HG02885 (cell line): Measurements from ENCODE around the gene RIPOR3.
"Not testable (repeated sequence)": the region's sequence is repeated elsewhere in the genome, so short reads cannot be mapped to it uniquely, and the experiment has no call there.

ENCODE experiments used
- ATAC-seq: cut with Tn5 transposase; IDR thresholded peaks from one replicate; pipeline ENCODE4 v1.9.1; 2021; ENCODE audit warnings: mild to moderate bottlenecking; ENCODE audit not compliant: unreplicated experiment, poor library complexity

Gene RIPOR3

DNA sequence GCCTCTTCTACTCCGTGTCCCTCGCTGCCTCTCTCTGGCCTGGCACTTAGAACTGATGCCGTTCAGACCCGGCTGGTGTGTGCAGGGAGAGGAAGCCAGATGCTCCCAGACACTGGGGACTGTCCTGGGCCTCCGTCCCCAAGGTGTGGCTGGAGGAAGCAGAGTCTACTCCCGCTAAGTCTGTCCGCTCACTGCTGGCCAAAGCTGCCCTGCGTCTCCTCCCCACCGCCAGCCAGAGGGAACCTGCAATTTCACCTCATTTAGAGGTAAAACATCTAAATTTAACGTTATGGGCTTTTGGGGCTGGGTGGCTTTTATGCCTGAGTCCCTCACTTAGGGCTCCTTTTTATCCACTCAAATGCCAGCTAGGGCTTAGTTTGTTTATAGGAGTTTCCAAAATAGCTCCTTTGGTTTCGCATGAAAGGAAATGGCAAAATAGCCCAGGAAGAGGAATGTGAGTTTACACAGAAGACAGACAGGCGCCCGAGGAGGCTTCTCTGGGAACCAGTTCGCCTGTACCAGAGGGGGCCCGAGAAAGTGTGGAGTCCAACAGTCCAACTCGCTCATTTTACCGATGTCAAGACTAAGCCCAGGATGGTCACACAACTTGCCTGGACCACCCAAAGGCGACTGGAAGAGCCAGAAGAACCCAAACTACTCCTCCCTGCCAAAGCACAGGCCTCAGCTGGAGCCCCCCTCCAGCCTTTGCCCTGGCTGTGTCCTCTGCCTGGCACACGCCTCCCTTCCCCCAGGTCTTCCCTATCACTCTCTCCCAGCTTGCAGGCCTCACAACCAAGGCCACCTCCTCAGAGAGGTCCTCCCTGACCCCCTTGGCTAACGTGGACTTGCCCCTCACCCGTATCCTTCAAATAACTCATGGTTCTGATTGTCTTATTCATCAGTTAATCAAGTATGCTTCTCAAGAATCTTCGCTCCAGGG lies 54.5 kb downstream of the RIPOR3 start:
- ATAC-seq: no peak

GRCh38 chr20:50635676-50636600 lies 55.4 kb downstream of the RIPOR3 start:
- no peak for ATAC-seq

GRCh38 chr20:50635014-50635557 lies 56.3 kb downstream of the RIPOR3 start:
- ATAC-seq: no peak

DNA sequence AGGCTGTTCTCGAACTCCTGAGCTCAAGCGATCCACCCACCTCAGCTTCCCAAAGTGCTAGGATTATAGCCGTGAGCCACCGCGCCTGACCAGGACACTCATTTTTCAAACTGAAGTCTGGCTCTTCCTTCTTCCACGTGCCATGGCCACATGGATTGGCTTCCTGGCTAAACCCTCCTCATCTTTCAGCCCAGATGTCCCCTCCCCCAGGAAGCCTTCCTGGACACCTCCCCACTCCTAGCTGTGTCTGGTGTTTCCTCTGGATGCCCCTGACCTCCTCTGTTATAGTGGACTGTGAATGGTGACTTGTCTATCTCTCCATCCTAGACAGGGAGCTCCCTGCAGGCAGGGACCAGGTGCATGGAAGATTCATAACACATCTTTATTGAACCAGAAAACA lies 57.2 kb downstream of the RIPOR3 start:
- ATAC-seq: no peak

GRCh38 chr20:50633361-50633760 lies 58.0 kb downstream of the RIPOR3 start:
- ATAC-seq: no peak

DNA sequence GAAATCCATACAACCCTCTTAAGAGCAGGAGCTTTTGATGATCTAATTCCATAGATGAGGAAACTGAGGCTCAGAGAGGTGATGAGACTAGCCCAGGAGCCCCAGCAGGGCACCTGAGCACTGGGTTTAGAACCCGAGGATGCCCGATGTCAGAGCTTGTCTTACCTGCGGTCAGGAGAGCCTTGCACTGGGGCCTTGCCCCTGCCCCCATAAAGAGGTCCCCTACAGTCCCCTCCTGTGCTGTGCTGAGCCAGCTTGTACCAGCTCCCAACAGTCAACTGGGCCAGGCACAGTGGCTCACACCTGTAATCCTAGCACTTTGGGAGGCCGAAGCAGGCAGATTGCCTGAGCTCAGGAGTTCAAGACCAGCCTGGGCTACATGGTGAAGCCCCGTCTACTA lies 58.6 kb downstream of the RIPOR3 start:
- no peak for ATAC-seq

- ATAC-seq: no peak
Observed at GRCh38 chr20:50632236-50632635, 59.1 kb downstream of the RIPOR3 start.

DNA sequence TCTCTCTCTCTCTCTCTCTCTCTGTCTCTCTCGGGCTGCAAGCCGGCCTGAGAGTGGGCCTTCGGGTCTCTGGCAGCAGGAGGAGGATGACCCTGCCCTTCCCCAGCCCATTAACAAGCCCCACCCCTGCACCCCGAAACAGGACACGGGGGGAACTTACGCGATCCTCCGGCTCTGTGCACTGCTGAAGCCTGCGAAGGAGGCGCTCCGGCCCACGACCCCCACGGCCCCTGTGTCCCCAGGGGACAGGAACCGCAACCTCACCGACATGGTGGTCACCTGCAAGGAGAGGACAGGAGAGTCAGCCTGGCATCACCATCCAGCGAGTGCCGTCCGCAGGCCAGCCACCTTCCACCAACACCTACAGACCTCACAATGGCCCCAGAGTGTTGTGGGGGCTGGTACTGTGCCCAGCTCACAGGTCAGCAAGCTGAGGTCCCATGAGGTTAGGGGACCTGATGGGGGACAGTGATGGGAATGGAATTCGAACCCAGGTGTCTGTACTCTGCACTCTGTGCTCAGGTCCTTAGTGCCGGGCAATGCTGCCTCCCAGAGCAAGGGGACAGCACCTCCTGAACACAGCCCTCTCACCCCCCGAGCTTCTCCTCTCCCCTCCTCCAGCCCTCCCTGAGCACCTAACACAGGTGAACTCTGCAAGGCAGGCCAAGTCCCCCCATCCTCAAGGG lies 60.6 kb downstream of the RIPOR3 start:
- ATAC-seq: no peak

GRCh38 chr20:50629670-50630045 lies 61.7 kb downstream of the RIPOR3 start:
- no peak for ATAC-seq

DNA sequence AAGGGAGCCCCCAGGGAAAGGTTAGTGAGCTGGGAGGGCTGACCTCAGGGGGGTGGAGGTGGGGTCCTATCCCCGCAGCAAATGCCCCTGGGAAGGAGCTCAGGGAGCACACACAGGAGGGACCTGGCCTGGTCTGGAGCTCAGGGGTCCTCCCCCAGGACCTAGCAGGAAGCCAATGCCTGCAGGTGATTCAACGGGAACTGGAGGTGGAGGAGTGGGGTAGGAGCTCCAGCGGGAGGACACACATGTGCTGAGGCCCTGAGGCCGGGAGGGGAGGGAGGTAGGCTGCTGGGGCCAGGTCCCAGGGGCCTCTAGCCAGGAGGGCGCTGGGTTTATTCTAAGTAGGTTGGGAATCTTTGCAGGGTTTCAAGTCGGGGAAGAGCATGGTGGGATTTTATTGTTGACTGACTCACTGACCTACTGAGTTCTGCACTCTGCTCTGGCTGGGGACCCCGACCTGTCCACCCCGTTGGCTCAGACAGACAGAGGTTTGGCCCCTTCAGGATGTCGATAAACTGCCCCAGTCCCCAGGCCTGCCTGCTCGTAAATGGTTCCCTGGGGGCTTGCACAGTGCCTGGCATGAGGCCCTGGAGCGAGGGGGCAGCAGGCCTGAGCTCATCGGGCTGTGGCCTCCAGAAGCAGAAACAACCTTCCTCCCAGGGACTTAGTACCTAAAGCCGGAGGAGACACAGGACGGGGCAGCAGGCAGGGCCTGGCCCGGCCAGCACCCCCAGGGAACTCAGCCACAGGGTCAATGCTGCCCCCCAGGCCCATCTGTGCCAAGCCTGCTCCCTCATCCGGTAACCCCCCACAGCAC lies 62.3 kb downstream of the RIPOR3 start:
- no peak for ATAC-seq

GRCh38 chr20:50628332-50628731 lies 63.0 kb downstream of the RIPOR3 start:
- ATAC-seq: no peak

DNA sequence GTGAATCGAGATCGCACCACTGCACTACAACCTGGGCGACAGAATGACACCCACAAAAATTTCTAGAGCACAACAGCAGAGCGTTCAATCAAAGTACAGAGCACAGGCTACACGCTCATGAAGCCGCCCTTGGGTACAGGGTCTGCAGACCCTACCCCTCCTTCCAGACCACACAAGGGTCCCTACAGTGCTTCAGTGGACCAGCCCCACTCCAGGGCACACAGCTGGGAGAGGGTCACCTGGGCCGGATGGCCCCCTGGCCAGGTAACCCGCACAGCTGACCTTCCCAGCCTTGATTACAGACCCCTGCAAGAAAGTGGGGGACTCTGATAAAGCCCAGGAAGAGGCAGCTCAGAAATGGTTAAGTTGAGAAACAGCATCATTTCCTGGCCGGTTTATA lies 63.6 kb downstream of the RIPOR3 start:
- ATAC-seq: no peak

GRCh38 chr20:50625986-50626677 lies 65.2 kb downstream of the RIPOR3 start:
- no peak for ATAC-seq

DNA sequence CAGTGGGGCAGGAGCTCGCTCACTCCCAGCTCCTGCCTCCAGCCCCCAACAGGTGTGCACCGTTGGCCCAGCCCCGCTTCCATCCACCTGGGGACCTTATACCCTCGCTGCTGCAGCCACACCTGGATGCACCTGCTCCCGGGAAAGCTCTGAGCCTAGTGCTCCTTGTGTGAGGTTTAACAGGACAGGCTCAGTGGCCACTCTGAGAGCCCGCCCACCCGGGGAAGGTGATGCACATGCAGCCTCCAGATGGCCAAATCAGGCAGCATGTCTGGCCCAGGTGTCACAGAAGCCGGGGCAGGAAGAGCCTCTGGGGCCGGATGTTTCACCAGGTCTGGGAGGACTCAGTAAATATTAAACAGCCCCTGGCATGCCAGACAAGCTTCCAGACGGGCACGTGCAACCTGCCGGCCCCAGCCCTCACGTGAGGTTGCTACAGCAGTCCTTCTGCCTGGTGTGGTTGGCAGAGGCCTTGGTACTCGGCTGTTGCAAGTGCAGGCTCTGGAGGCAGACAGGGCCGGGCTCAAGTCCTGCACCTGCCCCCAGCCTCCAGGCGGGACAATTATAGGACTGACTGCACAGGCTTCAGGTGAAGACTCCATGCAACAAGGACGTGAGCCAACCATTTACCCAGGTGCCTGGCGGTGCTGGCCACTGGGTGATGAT lies 66.9 kb downstream of the RIPOR3 start:
- ATAC-seq: no peak

DNA sequence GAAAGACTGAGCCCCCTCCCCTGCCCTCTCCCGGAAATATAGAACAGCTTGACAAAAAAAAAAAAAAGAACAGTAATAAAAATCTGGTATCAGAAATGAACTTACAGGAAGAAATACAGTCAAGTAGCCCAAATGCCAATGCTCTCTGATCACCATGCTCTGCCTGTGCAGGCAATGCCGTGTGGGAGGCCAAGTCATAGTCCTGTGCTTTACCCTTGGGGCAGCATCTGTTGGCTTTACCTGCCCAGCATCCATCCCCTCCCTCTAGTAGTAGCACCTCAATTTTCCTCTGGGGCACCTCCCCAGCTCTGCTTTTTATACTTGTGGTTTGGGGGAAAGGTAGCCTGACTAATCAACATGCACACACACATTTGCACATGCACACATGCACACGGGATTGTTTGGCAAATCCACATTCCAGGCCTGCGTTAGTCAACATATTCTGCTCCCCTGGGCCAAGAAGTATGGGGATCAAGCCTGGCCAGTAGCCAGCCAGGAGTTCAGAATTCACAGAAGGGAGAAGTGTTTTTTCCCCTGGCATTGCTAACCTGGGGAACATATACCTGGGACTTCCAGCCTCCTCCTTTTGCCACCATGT lies 70.2 kb downstream of the RIPOR3 start:
- no peak for ATAC-seq

- ATAC-seq: not testable (repeated sequence)
Observed at GRCh38 chr20:50620459-50620858, 70.9 kb downstream of the RIPOR3 start.

- ATAC-seq: no peak
Observed at GRCh38 chr20:50618537-50618936, 72.8 kb downstream of the RIPOR3 start.

- no peak for ATAC-seq
Observed at GRCh38 chr20:50617022-50617421, 74.3 kb downstream of the RIPOR3 start.
